Loucy (cell line): ENCODE results near the gene MAN2C1.

ENCODE experiments used
- H2AFZ ChIP-seq: fragments of 200-600 bp; sonication (generic); 2 replicates; pipeline ENCODE4 v1.6.0; 2016; ENCODE audit warnings: antibody characterized with exemption, mild to moderate bottlenecking, low read length, moderate library complexity
- H3F3A ChIP-seq: fragments of 200-600 bp; 2 replicates; pipeline ENCODE4 v1.6.0; 2016; ENCODE audit warnings: antibody characterized with exemption, low read depth, mild to moderate bottlenecking
- H3K27me3 ChIP-seq: fragments of 200-600 bp; sonication (generic); 2 replicates; pipeline ENCODE4 v1.6.1; 2014; ENCODE audit warnings: low read length, mild to moderate bottlenecking; ENCODE audit not compliant: insufficient read depth, poor library complexity, severe bottlenecking
- H3K36me3 ChIP-seq: fragments of 200-600 bp; sonication (generic); 2 replicates; pipeline ENCODE4 v1.6.1; 2016; ENCODE audit warnings: low read length; ENCODE audit not compliant: insufficient read depth
- H3K4me1 ChIP-seq: fragments of 200-600 bp; sonication (generic); 2 replicates; pipeline ENCODE4 v1.5.1; 2014; ENCODE audit warnings: low read length, mild to moderate bottlenecking; ENCODE audit not compliant: insufficient read depth, poor library complexity, severe bottlenecking
- H3K4me2 ChIP-seq: fragments of 200-600 bp; sonication (generic); 2 replicates; pipeline ENCODE4 v1.6.0; 2014; ENCODE audit warnings: antibody characterized with exemption, low read length, low read depth, mild to moderate bottlenecking; ENCODE audit not compliant: poor library complexity, severe bottlenecking
- H3K4me3 ChIP-seq: fragments of 200-600 bp; sonication (generic); 2 replicates; pipeline ENCODE4 v1.5.1; 2014; ENCODE audit warnings: low read length, mild to moderate bottlenecking, mixed read lengths; ENCODE audit not compliant: poor library complexity, severe bottlenecking
- H3K79me2 ChIP-seq: fragments of 200-600 bp; sonication (generic); 2 replicates; pipeline ENCODE4 v1.6.1; 2014; ENCODE audit warnings: low read length; ENCODE audit not compliant: insufficient read depth
- H3K9ac ChIP-seq: fragments of 200-600 bp; sonication (generic); 2 replicates; pipeline ENCODE4 v1.6.0; 2014; ENCODE audit warnings: mild to moderate bottlenecking, low read depth, low read length, moderate library complexity; ENCODE audit not compliant: poor library complexity, severe bottlenecking
- H3K9me2 ChIP-seq: fragments of 200-600 bp; sonication (generic); replicated peaks from 2 replicates; pipeline ENCODE4 v1.6.1; 2016; ENCODE audit warnings: low read depth, low read length, mixed read lengths
- H3K9me3 ChIP-seq: fragments of 200-600 bp; sonication (generic); 2 replicates; pipeline ENCODE4 v1.6.1; 2014; ENCODE audit warnings: mild to moderate bottlenecking, antibody characterized with exemption, low read length, low read depth; ENCODE audit not compliant: insufficient read depth
- H4K20me1 ChIP-seq: fragments of 200-600 bp; sonication (generic); 2 replicates; pipeline ENCODE4 v1.6.0; 2014; ENCODE audit warnings: antibody characterized with exemption, low read length, mild to moderate bottlenecking; ENCODE audit not compliant: insufficient read depth, poor library complexity, severe bottlenecking
- EZH2phosphoT487 ChIP-seq: fragments of 200-600 bp; IDR thresholded peaks from 2 replicates; pipeline ENCODE4 v1.6.1; 2018; ENCODE audit warnings: antibody characterized with exemption, mild to moderate bottlenecking, moderate library complexity, borderline replicate concordance
- TF ChIP-seq, protein P1 (sequence below): fragments of 200-600 bp; sonication (generic); conservative IDR thresholded peaks from 2 replicates; pipeline ENCODE4 v1.5.1; 2014; ENCODE audit warnings: mild to moderate bottlenecking, antibody characterized with exemption, low read length

Gene MAN2C1

GRCh38 chr15:75348562-75349350 lies 19.7 kb downstream of the MAN2C1 start:
- Histone ChIP-seq H4K20me1 (no peaks in the 10 kb centered on the region), H3K36me3 (no peaks in the 10 kb centered on the region), H3K9me3 (peaks cover 16% of the 10 kb centered on the region; the same call in 1 of the 2 replicates), H3K9me2 (no peaks in the 10 kb centered on the region), H3K4me2 (peak overlapping the region; percentile 40), H3K4me1 (peaks cover 28% of the 10 kb centered on the region), H3K4me3 (peak overlapping the region; percentile 9), H3F3A (no peaks in the 10 kb centered on the region; the same call in 1 of the 2 replicates), H3K79me2 (no peaks in the 10 kb centered on the region), H3K9ac (no peak overlapping the region), H3K27me3 (no peaks in the 10 kb centered on the region), H2AFZ (no peak overlapping the region)
- TF ChIP-seq, protein P1, sequence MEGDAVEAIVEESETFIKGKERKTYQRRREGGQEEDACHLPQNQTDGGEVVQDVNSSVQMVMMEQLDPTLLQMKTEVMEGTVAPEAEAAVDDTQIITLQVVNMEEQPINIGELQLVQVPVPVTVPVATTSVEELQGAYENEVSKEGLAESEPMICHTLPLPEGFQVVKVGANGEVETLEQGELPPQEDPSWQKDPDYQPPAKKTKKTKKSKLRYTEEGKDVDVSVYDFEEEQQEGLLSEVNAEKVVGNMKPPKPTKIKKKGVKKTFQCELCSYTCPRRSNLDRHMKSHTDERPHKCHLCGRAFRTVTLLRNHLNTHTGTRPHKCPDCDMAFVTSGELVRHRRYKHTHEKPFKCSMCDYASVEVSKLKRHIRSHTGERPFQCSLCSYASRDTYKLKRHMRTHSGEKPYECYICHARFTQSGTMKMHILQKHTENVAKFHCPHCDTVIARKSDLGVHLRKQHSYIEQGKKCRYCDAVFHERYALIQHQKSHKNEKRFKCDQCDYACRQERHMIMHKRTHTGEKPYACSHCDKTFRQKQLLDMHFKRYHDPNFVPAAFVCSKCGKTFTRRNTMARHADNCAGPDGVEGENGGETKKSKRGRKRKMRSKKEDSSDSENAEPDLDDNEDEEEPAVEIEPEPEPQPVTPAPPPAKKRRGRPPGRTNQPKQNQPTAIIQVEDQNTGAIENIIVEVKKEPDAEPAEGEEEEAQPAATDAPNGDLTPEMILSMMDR: no peak
- no peak for TF ChIP-seq EZH2phosphoT487

DNA sequence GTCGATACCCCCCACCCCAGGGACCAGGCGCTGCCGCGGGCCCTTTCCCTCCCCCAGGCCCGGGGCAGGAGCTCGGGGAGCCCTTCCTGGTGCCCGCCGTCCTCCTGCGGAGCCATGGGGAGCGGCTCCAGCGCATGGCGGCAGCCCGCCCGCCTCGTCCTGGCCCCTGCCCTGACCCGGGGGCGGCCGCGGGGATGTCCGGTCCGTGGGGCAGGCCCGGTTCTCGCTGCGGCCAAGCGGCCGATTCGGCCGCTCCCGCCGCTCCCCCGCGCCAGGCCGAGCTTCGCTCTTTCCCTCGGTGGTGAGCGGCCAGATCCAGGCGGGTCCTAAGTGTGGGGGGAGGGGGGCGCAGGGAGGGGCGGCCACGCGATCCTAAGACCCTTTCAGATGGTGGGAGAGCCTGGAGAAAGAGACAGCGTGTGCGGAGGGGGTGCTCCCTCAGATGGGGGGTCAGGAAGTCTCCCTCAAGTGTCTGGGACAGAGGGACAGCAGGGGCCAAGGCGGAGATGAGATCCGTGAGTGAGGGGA lies 20.3 kb downstream of the MAN2C1 start:
- Histone ChIP-seq H3K4me2 (no peak overlapping the region), H3K9me2 (no peaks in the 10 kb centered on the region), H3K9ac (no peak overlapping the region), H3K79me2 (no peaks in the 10 kb centered on the region), H3K27me3 (no peaks in the 10 kb centered on the region), H3F3A (no peaks in the 10 kb centered on the region; the same call in 1 of the 2 replicates), H3K9me3 (peaks cover 16% of the 10 kb centered on the region; the same call in 1 of the 2 replicates), H3K4me3 (no peak overlapping the region), H3K36me3 (no peaks in the 10 kb centered on the region), H2AFZ (no peak overlapping the region), H3K4me1 (peaks cover 28% of the 10 kb centered on the region), H4K20me1 (no peaks in the 10 kb centered on the region)
- TF ChIP-seq, protein P1: no peak
- TF ChIP-seq EZH2phosphoT487: no peak

DNA sequence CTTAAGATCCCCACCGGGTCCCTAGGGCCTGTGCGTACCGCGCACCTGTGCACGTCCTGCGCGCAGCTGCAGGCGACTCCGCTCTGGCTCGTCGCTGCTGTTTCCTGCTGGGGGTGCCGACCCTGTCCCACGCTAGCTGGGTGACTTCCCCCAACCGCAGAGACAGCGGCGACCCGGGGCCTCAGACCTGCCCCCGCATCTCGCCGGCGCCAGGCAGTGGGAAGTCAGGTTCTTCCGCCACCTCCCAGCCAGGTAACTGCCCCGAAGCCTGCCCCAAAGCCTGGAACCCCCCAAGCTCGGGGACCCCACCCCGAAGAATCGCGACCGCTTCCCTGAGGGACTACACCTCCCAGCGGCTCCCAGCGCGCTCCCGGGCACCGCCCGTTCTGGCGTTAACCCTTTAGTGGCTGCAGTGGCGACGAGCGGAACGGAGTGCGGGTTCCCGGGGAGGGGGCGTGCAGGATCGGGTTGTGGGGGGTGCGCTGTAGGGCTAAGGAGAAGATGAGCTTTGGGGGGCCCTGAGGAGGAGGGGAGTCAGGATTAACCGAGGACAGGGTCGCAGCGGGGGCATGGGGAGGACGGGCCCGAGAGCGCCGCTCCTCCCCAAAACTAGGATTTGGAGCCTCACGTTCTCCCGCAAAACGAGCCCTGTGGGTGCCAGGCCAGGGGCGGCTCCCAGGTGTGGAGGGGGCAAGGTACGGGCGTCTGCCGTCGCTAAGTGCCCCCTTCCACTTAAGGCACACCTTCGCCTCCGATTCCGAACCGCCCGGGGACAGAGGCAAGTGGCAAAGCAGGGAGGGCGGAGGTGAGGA lies 21.0 kb downstream of the MAN2C1 start:
- H3K9me3 ChIP-seq: peaks cover 16% of the 10 kb centered on the region; the same call in 1 of the 2 replicates
- H4K20me1 ChIP-seq: no peaks in the 10 kb centered on the region
- H3K9me2 ChIP-seq: no peaks in the 10 kb centered on the region
- no peaks in the 10 kb centered on the region for H3K36me3 ChIP-seq
- TF ChIP-seq, protein P1: no peak
- TF ChIP-seq EZH2phosphoT487: no peak
- H3K4me1 ChIP-seq: peaks cover 28% of the 10 kb centered on the region
- no peaks in the 10 kb centered on the region for H3K79me2 ChIP-seq
- no peak overlapping the region for H2AFZ ChIP-seq
- H3K27me3 ChIP-seq: no peaks in the 10 kb centered on the region
- H3K4me3 ChIP-seq: no peak overlapping the region
- H3K4me2 ChIP-seq: no peak overlapping the region
- no peaks in the 10 kb centered on the region; the same call in 1 of the 2 replicates for H3F3A ChIP-seq
- no peak overlapping the region for H3K9ac ChIP-seq
